Mucosa of stomach (tissue), 1 donor: ENCODE results near the gene FNDC3B.

ENCODE experiments used
- H3K27me3 ChIP-seq: one replicate; pipeline ENCODE4 v1.7.0; 2013; ENCODE audit warnings: mild to moderate bottlenecking, low read length; ENCODE audit not compliant: control insufficient read depth, insufficient read depth
- H3K36me3 ChIP-seq: one replicate; pipeline ENCODE4 v1.7.0; 2013; ENCODE audit warnings: low read length; ENCODE audit not compliant: control insufficient read depth, insufficient read depth
- H3K4me1 ChIP-seq: one replicate; pipeline ENCODE4 v1.7.0; 2013; ENCODE audit warnings: mild to moderate bottlenecking, low read length; ENCODE audit not compliant: control insufficient read depth, insufficient read depth
- H3K4me3 ChIP-seq: one replicate; pipeline ENCODE4 v1.7.0; 2013; ENCODE audit warnings: low read length
- H3K9ac ChIP-seq: one replicate; pipeline ENCODE4 v1.7.0; 2013; ENCODE audit warnings: mild to moderate bottlenecking, low read length, moderate library complexity
- H3K9me3 ChIP-seq: one replicate; pipeline ENCODE4 v1.7.0; 2013; ENCODE audit warnings: mild to moderate bottlenecking, low read length, moderate library complexity; ENCODE audit not compliant: control insufficient read depth
- donor health status: Pancreatic carcinoma.

The FNDC3B gene

DNA sequence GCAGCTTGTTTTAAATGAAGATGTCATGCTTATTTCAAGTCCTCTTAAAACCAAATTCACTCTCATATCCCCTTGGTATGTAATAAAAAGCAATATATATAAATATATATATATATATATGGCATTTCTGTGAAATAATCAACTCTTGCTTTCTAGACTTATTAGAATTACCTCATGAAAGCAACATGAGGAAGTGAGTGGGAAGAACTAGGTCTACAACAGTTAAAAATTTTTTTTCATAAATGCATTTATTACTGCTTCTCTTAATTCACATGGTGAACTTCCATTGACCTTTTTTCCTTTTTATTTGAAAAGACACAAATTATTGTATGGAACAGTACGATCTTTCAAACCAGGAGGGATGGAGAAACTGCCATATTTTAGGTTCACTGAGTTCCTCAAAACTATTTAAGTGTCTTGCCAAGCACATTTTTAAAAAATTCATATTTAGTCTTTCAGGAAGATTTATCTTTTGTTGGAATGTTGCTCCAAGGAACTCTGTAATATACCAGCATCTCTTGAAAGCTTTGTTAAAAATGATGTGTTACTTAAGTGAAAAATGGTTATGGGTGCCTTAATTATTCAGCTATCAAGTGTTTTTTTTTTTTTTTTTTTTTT lies 223.7 kb downstream of the FNDC3B start:
- Histone ChIP-seq H3K4me3 (no peak overlapping the region), H3K4me1 (no peaks in the 10 kb centered on the region), H3K9me3 (no peaks in the 10 kb centered on the region), H3K36me3 (no peaks in the 10 kb centered on the region), H3K9ac (no peak overlapping the region), H3K27me3 (no peaks in the 10 kb centered on the region)

DNA sequence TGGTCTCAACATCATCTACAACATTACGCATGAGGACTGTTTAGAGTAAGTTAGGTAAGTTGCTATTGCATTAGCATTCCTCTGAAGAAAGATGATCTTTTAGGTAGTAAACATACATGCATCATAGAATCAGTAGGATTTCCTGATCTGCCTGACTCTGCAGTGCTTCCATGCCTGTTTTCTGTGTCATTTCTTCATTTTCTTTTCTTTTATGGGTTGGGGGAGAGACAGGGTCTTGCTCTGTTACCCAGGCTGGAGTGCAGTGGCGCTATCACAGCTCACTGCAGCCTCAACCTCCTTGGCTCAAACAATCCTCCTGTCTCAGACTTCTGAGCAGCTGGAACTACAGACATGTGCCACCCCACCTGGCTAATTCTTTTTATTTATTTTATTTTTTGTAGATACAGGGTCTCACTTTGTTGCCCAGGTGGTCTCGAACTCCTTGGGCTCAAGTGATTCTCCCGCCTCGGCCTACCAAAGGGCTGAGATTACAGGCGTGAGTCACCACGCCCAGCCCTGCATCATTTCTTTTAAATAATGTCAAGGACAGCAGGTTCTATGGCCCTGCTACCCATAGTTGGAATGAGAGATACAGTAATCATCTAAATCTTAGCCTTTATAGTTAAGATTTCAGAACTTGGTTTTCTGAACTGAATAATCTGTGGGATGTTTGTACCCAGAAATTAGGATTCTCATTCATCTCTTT lies 224.6 kb downstream of the FNDC3B start:
- Histone ChIP-seq H3K9me3 (no peaks in the 10 kb centered on the region), H3K4me1 (no peaks in the 10 kb centered on the region), H3K9ac (no peak overlapping the region), H3K4me3 (no peak overlapping the region), H3K36me3 (no peaks in the 10 kb centered on the region), H3K27me3 (no peaks in the 10 kb centered on the region)

DNA sequence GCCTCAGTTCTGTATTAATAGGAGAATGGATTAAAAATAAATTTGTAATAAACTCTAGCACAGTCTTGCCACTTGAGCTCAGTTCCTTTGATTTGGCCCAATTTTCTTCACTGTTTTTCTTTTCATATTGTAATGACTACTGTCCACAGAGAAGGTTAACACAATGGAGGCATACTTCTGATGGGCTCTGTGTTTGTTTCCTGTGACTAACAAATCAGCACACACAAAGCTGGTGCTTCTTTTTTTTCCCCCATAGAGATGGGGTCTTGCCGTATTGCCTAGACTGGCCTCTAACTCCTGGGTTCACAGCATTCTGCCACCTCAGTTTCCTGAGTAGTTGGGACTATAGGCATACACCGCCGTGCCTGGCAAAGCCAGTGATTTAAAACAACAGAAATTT lies 226.7 kb downstream of the FNDC3B start:
- Histone ChIP-seq H3K36me3 (no peaks in the 10 kb centered on the region), H3K27me3 (no peaks in the 10 kb centered on the region), H3K9me3 (no peaks in the 10 kb centered on the region), H3K4me3 (no peak overlapping the region), H3K9ac (no peak overlapping the region), H3K4me1 (no peaks in the 10 kb centered on the region)

DNA sequence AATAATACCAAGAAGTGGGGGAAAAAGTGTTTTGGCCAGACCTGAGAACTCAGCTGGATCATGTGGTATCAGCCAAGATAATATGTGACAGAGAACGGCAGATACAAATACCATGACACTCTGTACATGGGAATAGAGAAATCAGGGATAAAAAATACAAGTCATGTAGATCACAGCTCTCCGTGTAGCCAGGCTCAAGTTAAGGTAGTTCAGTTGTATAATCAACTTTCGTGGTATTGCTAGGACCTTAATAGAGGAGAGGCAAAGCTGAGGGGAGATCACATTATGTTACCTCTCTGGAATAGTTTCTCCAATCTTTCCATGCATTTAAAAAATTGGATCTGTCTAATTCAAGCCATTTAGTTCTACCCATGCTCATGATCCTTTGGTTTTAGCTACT lies 229.0 kb downstream of the FNDC3B start:
- Histone ChIP-seq H3K4me3 (no peak overlapping the region), H3K27me3 (no peaks in the 10 kb centered on the region), H3K9ac (no peak overlapping the region), H3K36me3 (no peaks in the 10 kb centered on the region), H3K9me3 (no peaks in the 10 kb centered on the region), H3K4me1 (no peaks in the 10 kb centered on the region)

DNA sequence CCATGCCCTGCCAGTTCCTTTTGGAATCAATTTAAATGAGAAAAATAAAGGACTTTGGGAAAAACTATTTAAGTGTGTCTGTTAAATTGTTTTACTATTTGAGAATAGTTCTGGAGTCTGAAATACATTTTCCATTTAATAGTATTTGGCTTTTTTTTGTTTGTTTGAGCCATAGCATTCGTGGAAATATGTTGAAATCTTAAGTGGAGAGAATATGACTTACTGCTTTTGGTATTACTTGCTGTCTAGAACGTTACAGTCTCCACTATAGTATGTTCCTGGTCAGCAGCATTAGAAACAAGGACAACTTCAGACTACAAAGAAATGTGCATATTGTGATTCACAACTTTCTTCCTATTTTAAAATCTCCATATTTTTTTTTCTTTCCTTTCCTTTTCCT lies 229.5 kb downstream of the FNDC3B start:
- H3K4me3 ChIP-seq = no peak overlapping the region
- H3K9me3 ChIP-seq = no peaks in the 10 kb centered on the region
- no peaks in the 10 kb centered on the region for H3K27me3 ChIP-seq
- no peaks in the 10 kb centered on the region for H3K4me1 ChIP-seq
- no peaks in the 10 kb centered on the region for H3K36me3 ChIP-seq
- H3K9ac ChIP-seq = no peak overlapping the region

DNA sequence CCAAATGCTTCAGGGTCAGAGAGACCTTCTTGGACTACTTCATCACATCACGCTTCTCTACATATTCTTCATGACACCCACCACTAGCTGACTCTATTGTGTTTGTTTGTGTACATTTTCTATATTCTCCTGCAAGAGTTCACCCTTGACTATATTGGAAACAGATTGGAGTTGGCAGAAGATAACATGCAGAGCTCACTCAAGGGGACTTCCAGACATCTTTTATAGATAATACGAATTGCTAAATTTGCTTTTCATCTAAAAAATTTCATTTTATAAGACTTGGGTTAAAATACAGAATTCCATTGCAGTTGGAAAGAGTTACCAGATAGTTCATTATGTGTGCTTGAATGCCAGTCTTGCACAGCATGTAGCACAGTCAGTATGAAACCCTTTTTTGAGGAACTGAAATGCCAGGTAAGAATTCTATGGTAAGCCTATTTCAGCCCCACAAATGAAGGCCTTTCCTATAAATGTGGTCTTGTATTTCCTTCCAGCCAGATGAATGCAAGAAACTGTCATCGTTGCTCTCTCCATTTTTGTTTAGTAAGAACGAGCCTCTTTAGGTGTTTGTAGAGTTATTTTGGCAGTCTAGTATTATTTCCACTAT lies 231.3 kb downstream of the FNDC3B start:
- Histone ChIP-seq H3K27me3 (no peaks in the 10 kb centered on the region), H3K9ac (no peak overlapping the region), H3K9me3 (no peaks in the 10 kb centered on the region), H3K4me3 (no peak overlapping the region), H3K36me3 (no peaks in the 10 kb centered on the region), H3K4me1 (no peaks in the 10 kb centered on the region)

DNA sequence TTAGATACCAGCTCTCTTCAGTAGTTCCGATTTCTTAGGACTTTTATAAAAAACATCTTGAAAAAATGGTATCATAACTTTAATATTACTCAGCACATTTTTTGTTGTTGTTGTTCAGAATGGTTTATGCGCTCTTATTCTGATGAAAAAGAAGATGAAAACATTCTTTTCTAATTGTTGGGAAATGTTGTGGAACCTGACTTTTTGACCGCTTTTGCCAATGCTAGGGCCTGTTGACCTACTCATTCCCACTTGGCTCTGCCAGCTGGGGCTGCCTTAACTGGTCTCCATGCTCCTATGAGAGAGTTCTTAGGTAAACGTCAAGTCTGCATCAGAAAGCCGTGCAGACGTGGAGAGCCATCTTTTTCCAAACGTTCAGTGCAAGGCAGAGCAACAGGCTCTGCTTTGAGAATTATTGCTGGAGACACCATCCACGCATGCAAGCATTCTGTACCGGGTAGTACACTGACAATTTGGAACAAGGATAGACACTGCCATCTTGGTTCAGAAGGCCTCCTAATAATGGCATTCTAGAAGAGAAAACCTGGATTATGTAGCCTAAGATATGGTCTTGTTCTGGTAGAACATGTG lies 232.1 kb downstream of the FNDC3B start:
- no peaks in the 10 kb centered on the region for H3K9me3 ChIP-seq
- no peak overlapping the region for H3K9ac ChIP-seq
- no peaks in the 10 kb centered on the region for H3K36me3 ChIP-seq
- no peak overlapping the region for H3K4me3 ChIP-seq
- H3K27me3 ChIP-seq = no peaks in the 10 kb centered on the region
- no peaks in the 10 kb centered on the region for H3K4me1 ChIP-seq

DNA sequence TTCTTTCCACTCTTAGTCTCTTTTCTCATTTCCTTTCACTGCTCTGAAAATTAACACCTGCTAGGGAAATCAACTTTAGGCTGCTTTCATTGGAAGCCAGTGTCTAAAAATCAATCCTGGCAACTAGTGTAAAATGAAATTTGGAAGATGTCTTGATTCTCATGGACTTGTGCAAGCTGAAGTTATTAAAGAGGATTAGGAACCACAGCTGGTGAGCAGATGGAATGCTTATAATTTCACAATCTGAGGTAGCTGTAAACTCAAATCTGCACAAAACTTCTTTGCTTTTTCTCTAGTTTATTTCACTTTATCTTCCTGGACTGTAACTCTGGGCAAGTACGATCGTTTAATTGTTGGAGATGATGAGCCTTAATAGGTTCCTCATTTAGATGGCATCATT lies 233.3 kb downstream of the FNDC3B start:
- no peaks in the 10 kb centered on the region for H3K36me3 ChIP-seq
- H3K4me1 ChIP-seq = no peaks in the 10 kb centered on the region
- no peak overlapping the region for H3K9ac ChIP-seq
- H3K4me3 ChIP-seq = no peak overlapping the region
- no peaks in the 10 kb centered on the region for H3K27me3 ChIP-seq
- no peaks in the 10 kb centered on the region for H3K9me3 ChIP-seq

DNA sequence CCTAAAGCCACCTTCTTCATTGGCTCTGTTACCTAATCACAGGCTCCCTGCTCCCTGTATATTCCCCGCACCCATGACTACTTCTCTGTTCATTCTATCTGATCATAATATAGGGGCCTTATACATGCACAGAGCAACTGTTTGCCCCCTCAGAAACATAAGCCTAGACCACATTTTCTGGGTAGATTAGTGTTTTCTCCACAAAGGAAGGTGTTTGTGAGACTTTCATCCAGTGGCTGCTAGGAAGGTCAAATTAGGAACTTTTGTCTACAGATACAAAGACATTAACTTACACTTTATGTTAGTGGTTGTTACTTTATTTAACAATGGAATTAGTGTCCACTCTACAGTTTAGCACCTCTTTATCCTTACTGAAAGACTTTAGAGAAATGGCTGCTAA lies 234.0 kb downstream of the FNDC3B start:
- H3K27me3 ChIP-seq = no peaks in the 10 kb centered on the region
- H3K9me3 ChIP-seq = no peaks in the 10 kb centered on the region
- no peaks in the 10 kb centered on the region for H3K4me1 ChIP-seq
- H3K4me3 ChIP-seq = no peak overlapping the region
- H3K36me3 ChIP-seq = no peaks in the 10 kb centered on the region
- H3K9ac ChIP-seq = no peak overlapping the region

DNA sequence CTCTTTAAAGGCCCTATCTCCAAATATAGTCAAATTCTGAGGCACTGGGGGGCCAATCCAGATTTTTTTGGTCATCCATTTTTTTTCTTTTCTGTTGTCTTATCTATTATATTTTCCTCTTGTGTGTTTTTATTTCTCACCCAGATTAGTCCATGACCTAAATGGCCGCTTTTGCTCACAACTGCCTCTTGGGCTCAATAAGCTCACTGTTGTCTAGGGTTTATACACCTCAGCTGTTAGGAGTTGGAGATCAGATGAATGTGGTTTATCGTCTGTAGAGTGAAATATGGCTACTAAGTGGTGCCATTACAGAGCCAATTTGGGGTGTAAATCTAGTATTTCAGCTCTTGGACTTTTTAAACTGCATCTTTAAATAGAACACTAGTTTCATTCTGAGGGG lies 235.5 kb downstream of the FNDC3B start:
- H3K9ac ChIP-seq = no peak overlapping the region
- H3K4me1 ChIP-seq = no peaks in the 10 kb centered on the region
- no peaks in the 10 kb centered on the region for H3K9me3 ChIP-seq
- no peaks in the 10 kb centered on the region for H3K36me3 ChIP-seq
- H3K4me3 ChIP-seq = no peak overlapping the region
- no peaks in the 10 kb centered on the region for H3K27me3 ChIP-seq

DNA sequence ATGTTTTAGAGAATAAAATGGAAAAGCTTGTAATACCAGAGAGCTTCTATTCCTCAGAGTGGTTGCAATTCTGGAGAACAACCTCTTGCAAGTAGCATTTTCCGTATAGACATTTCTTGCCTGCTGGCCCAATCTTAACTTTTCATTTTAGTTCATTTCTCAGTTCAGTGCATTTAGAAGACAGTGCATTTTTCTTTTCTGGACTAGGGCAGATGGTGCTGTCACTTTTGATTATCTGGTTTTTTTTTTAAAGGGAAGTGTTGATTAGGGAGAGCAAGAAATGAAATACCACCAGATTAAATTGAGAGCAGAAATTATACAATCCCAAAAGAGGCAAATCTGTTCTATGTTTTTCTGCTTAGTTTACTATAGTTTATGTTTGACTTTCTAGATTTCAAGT lies 236.2 kb downstream of the FNDC3B start:
- Histone ChIP-seq H3K9ac (no peak overlapping the region), H3K4me3 (no peak overlapping the region), H3K4me1 (no peaks in the 10 kb centered on the region), H3K36me3 (no peaks in the 10 kb centered on the region), H3K9me3 (no peaks in the 10 kb centered on the region), H3K27me3 (no peaks in the 10 kb centered on the region)

DNA sequence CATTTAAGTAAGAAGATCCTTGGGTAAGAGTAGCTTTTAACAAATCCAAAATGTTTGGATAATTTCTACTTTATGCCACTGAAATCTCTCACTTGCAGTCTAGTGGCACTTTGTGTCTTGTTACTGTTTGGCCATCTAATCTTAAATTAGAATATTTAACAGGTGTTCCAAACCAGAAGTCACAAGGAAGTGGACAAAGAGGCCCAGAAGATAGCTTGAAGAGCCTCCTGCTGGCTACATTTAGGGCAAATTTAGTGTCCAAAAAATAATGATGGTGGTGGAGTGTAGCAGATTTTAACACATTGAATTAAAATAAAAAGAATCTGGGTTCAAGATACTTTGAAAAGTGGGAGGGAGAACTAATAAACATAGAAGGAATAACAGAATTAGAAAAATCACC lies 236.7 kb downstream of the FNDC3B start:
- no peak overlapping the region for H3K9ac ChIP-seq
- no peaks in the 10 kb centered on the region for H3K9me3 ChIP-seq
- H3K27me3 ChIP-seq = no peaks in the 10 kb centered on the region
- H3K4me1 ChIP-seq = no peaks in the 10 kb centered on the region
- no peak overlapping the region for H3K4me3 ChIP-seq
- no peaks in the 10 kb centered on the region for H3K36me3 ChIP-seq
